Karpas-422 (cell line): ENCODE results near the gene NFIA. TPM values are rescaled to one million over a fixed set of nuclear protein-coding genes. Genes with fewer than 3 reads are reported as not detected.

Experiments used
- DNase-seq: peaks from one replicate; pipeline ENCODE4 v3.0.0-alpha.2; 2015
- H2AFZ ChIP-seq: fragments of 200-600 bp; sonication (generic); 2 replicates; pipeline ENCODE4 v1.6.1; 2014; ENCODE audit warnings: antibody characterized with exemption, low read length, mixed read lengths
- H3K27ac ChIP-seq: fragments of 200-600 bp; sonication (generic); 2 replicates; pipeline ENCODE4 v1.5.1; 2014; ENCODE audit warnings: mild to moderate bottlenecking, low read length, moderate library complexity
- H3K27me3 ChIP-seq: fragments of 200-600 bp; sonication (generic); 2 replicates; pipeline ENCODE4 v1.6.1; 2014; ENCODE audit warnings: low read length, mixed read lengths
- H3K36me3 ChIP-seq: fragments of 200-600 bp; sonication (generic); 2 replicates; pipeline ENCODE4 v1.6.1; 2014; ENCODE audit warnings: low read length, mixed read lengths; ENCODE audit not compliant: insufficient read depth
- H3K4me1 ChIP-seq: fragments of 200-600 bp; sonication (generic); 2 replicates; pipeline ENCODE4 v1.6.1; 2014; ENCODE audit warnings: mild to moderate bottlenecking, low read length, mixed read lengths
- H3K4me2 ChIP-seq: fragments of 200-600 bp; sonication (generic); 2 replicates; pipeline ENCODE4 v1.6.1; 2014; ENCODE audit warnings: low read length, low read depth, mild to moderate bottlenecking; ENCODE audit not compliant: poor library complexity, severe bottlenecking
- H3K4me3 ChIP-seq: fragments of 200-600 bp; sonication (generic); 2 replicates; pipeline ENCODE4 v1.5.1; 2014; ENCODE audit warnings: mild to moderate bottlenecking, antibody characterized with exemption, low read length, mixed read lengths
- H3K79me2 ChIP-seq: fragments of 200-600 bp; sonication (generic); 2 replicates; pipeline ENCODE4 v1.6.1; 2014; ENCODE audit warnings: mild to moderate bottlenecking, low read length, mixed read lengths
- H3K9ac ChIP-seq: fragments of 200-600 bp; sonication (generic); 2 replicates; pipeline ENCODE4 v1.6.0; 2014; ENCODE audit warnings: low read length
- H3K9me2 ChIP-seq: fragments of 200-600 bp; sonication (generic), shearing (Covaris generic); replicated peaks from 2 replicates; pipeline ENCODE4 v1.6.0; 2014; ENCODE audit warnings: mild to moderate bottlenecking, low read length, moderate library complexity; ENCODE audit not compliant: insufficient read depth
- H3K9me3 ChIP-seq: fragments of 300-700, 200-600 bp; sonication (generic); 2 replicates; pipeline ENCODE4 v1.6.1; 2014; ENCODE audit warnings: low read length, mixed read lengths
- H4K20me1 ChIP-seq: fragments of 200-600 bp; sonication (generic); 2 replicates; pipeline ENCODE4 v1.6.1; 2014; ENCODE audit warnings: mild to moderate bottlenecking, antibody characterized with exemption, low read length, low read depth; ENCODE audit not compliant: insufficient read depth
- total RNA-seq: library from RNA; depleted of rRNA; stranded (reverse); fragments of >200 nt; shearing (Covaris generic); gene quantifications from 2 replicates; pipeline ENCODE4 v1.2.3, GENCODE V29; 2014; ENCODE audit warnings: low replicate concordance

The NFIA gene
- total RNA-seq, 1 experiment from 2014 or later: 38.3 TPM

DNA sequence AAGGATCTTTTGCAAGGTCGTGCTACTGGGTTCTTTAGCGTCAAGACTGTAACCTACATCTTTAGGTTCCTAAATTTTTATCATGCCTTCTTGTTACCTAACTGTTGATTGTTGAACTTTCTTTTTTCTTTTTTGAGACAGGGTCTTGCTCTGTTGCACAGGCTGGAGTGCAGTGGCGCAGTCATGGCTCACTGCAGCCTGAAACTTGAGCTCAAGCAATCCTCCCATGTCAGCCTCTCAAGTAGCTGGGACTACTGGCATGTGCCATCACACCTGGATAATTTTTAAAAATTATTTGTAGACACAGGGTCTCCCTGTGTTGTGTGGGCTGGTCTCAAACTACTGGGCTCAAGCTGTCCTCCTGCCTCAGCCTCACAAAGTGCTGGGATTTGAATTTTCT lies 52.9 kb downstream of the NFIA start:
- Histone ChIP-seq H3K36me3 (no peaks in the 10 kb centered on the region), H3K9me2 (no peaks in the 10 kb centered on the region), H3K4me1 (peaks cover 90% of the 10 kb centered on the region), H3K4me3 (peak overlapping the region; percentile 33), H3K27ac (peak overlapping the region; percentile 95), H3K9ac (peak overlapping the region; percentile 48), H2AFZ (no peak overlapping the region), H3K27me3 (no peaks in the 10 kb centered on the region), H3K9me3 (no peaks in the 10 kb centered on the region), H4K20me1 (no peaks in the 10 kb centered on the region), H3K79me2 (peaks cover 30% of the 10 kb centered on the region), H3K4me2 (peak overlapping the region; percentile 63)
- DNase-seq: peak; percentile 85

DNA sequence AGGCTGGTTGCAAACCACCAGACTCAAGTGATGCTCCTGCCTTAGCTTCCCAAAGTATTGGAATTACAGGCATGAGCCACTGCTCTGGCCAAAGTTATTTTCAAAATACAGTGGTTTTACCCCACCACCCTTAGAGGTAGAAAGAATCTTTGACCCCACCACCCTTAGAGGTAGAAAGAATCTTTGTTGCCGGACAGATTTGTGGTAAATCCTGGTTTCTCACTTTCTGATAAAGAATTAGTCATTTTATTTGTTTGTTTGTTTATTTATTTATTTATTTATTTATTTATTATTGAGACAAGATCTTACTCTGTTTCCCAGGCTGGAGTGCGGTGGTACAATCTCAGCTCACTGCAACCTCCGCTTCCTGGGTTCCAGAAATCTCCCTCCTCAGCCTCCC lies 55.9 kb downstream of the NFIA start:
- H4K20me1 ChIP-seq: no peaks in the 10 kb centered on the region
- no peak overlapping the region for H3K4me3 ChIP-seq
- no peaks in the 10 kb centered on the region for H3K9me3 ChIP-seq
- H3K9me2 ChIP-seq: no peaks in the 10 kb centered on the region
- no peak overlapping the region for H2AFZ ChIP-seq
- no peak overlapping the region for H3K4me2 ChIP-seq
- H3K36me3 ChIP-seq: no peaks in the 10 kb centered on the region
- no peak for DNase-seq
- H3K27me3 ChIP-seq: no peaks in the 10 kb centered on the region
- peaks cover 20% of the 10 kb centered on the region for H3K79me2 ChIP-seq
- no peak overlapping the region for H3K9ac ChIP-seq
- H3K4me1 ChIP-seq: peaks cover 90% of the 10 kb centered on the region
- peak overlapping the region; percentile 95 for H3K27ac ChIP-seq

DNA sequence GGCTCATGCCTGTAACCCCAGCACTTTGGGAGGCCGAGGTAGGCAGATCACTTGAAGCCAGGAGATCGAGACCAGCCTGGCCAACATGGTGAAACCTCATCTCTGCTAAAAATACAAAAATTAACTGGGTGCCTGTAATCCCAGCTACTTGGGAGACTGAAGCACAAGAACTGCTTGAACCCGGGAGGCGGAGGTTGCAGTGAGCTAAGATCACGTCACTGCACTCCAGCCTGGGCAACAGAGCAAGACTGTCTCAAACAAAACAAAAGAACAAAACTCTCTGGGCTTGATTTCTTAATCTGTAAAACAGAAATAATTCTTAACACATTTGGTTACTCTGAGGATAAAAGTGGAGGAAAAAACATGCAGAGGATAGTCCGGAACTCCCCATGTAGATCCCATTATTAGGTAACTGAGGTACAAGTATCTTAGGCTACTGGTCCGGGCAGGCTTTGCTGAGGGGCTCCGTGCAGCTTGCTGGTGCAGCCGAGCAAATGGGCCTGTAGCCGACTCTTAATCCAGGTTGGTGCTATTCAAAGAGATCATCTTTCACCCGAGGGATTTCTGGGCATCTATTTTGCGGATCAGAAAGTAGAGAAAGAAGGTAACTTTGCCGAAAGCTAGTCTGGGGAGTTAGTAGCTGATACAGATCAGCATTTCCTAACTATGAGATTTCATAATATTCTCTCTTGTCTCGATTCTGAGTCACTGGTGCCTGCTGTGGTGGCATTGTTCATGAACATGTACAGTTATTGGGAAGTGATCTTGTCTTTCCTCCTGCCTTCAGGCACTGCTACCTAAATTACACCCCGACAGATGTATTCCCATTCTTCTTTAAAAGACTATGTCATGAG lies 56.8 kb downstream of the NFIA start:
- Histone ChIP-seq H3K9ac (peak overlapping the region; percentile 13), H3K9me3 (no peaks in the 10 kb centered on the region), H3K9me2 (no peaks in the 10 kb centered on the region), H3K79me2 (peaks cover 21% of the 10 kb centered on the region; the same call in 1 of the 2 replicates), H2AFZ (no peak overlapping the region), H4K20me1 (no peaks in the 10 kb centered on the region), H3K4me3 (peak overlapping the region; percentile 29; the same call in 1 of the 2 replicates), H3K4me1 (peaks cover 93% of the 10 kb centered on the region), H3K27me3 (no peaks in the 10 kb centered on the region), H3K4me2 (peak overlapping the region; percentile 56), H3K27ac (peak overlapping the region; percentile 95), H3K36me3 (no peaks in the 10 kb centered on the region)
- DNase-seq: peak; percentile 92

DNA sequence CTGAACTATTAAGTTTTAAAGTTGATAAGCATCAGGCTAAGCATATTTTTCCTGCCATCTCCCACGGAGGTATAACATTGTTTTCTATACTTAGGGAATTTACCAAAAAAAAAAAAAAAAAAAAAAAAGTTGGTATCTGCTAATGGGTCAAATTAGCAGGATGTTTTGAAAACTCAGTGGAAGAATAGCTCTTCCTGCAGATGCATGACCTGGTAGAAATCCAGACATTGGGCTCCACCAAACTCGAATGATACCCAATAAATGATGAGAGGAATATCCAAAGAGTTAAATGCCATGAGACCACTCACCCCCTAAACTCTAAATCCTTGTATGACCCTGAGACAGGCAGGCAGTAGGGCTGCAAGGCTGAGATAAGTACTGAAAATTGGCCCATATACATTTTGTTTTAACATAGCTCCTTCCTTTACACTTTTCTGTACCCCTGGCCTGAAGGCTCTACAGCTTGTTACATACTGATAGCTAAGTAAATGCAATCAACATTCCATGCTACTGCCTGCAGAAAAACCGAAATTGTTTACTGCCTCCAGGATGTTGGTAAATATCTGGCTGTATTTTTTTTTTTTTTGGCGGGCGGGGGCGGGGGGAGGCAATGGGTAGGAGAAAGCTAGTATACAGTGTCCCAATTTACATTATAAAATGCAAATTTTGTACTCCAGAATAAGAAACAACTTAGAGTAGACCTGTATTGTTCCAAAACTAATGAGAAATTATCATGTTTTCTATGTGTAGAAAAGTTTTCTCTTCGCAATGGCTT lies 57.6 kb downstream of the NFIA start:
- no peaks in the 10 kb centered on the region for H3K9me2 ChIP-seq
- H3K4me2 ChIP-seq: peak overlapping the region; percentile 56
- H3K36me3 ChIP-seq: no peaks in the 10 kb centered on the region
- peak overlapping the region; percentile 29; the same call in 1 of the 2 replicates for H3K4me3 ChIP-seq
- H3K27me3 ChIP-seq: no peaks in the 10 kb centered on the region
- no peaks in the 10 kb centered on the region for H3K9me3 ChIP-seq
- H3K79me2 ChIP-seq: peaks cover 24% of the 10 kb centered on the region; the same call in 1 of the 2 replicates
- no peak overlapping the region for H2AFZ ChIP-seq
- peak overlapping the region; percentile 13 for H3K9ac ChIP-seq
- peaks cover 93% of the 10 kb centered on the region for H3K4me1 ChIP-seq
- no peak for DNase-seq
- no peaks in the 10 kb centered on the region for H4K20me1 ChIP-seq
- H3K27ac ChIP-seq: peak overlapping the region; percentile 95

DNA sequence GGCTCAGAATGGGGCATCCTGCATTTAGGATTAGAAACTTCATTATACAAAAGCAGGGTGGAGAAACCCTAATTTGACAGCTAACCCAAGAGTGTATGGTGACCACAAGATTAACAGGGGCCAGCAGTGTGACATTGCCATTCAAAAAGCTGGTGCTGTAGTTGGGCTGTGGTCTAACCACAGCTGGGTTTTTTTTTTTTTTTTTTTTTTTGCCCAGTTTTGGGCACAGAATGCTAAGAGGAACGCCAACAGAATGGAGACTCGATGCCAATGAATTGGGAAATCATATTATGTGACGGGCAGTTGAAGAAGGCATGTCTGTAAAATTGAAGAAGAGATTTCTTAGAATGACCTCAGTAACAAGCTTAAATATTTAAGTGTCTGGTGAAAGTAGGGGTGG lies 58.4 kb downstream of the NFIA start:
- Histone ChIP-seq H3K4me2 (peak overlapping the region; percentile 56), H4K20me1 (no peaks in the 10 kb centered on the region), H3K4me1 (peaks cover 93% of the 10 kb centered on the region), H3K4me3 (no peak overlapping the region), H3K79me2 (peaks cover 27% of the 10 kb centered on the region; the same call in 1 of the 2 replicates), H3K9me2 (no peaks in the 10 kb centered on the region), H3K9ac (no peak overlapping the region), H3K27ac (peak overlapping the region; percentile 95), H3K36me3 (no peaks in the 10 kb centered on the region), H2AFZ (no peak overlapping the region), H3K9me3 (no peaks in the 10 kb centered on the region), H3K27me3 (no peaks in the 10 kb centered on the region)
- no peak for DNase-seq

DNA sequence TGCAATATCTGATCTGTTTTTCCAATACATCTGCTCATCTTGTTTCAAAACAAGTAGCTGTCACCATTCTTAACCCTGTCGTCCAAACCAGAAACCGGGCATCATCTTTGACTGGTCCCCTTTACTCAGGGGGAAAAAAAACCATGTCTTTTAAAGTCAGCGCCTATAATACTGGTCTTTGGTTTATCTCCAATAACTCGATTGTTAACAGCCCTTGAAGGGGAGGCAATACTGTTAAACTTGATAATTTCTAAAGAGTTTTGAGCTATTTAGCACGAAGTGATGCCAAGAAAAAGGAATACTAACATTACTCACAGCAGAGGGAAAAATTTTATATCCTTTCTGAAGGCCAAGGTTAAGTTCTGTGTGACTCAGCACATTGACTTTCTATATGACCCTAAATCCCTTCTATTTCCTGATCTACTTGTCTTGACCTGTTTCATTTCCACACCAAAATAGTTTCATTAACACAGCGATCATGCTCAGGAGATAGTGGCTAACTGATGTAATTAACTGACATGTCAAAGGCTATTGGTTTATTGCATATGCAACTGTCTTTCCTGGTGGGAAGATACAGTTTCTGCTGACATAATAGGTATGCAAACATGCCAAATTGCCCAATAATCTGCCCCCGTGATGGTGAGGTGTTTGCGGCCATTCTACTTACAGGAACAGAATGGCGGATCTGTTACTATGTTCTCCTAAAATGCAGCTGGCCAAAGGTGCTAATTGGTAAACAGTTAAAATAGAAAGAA lies 59.1 kb downstream of the NFIA start:
- H3K4me3 ChIP-seq: no peak overlapping the region
- no peaks in the 10 kb centered on the region for H3K9me2 ChIP-seq
- H3K79me2 ChIP-seq: peaks cover 27% of the 10 kb centered on the region; the same call in 1 of the 2 replicates
- H4K20me1 ChIP-seq: no peaks in the 10 kb centered on the region
- H3K4me2 ChIP-seq: no peak overlapping the region
- H3K27ac ChIP-seq: peak overlapping the region; percentile 95
- peaks cover 93% of the 10 kb centered on the region for H3K4me1 ChIP-seq
- H3K9me3 ChIP-seq: no peaks in the 10 kb centered on the region
- no peaks in the 10 kb centered on the region for H3K27me3 ChIP-seq
- no peak overlapping the region for H2AFZ ChIP-seq
- no peak for DNase-seq
- no peaks in the 10 kb centered on the region for H3K36me3 ChIP-seq
- H3K9ac ChIP-seq: no peak overlapping the region

DNA sequence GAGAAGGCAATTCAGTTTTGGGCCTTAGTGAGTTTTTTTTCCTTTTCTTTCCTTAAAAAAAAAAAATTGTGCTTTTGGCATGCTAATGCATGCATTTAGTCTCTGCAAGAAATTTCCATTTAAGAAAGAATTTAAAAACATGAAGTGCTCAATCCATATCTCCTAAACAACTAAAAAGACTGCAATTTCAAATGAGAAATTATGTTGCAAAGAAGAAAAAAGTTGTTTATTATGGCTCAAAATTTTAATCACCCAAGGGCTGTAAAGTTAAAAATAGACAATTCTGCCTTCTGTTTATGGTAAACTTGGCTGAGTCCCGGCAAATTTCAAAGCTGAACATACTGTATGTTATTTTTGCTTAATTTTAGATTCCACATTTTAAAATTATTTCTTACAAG lies 59.7 kb downstream of the NFIA start:
- peaks cover 91% of the 10 kb centered on the region for H3K4me1 ChIP-seq
- H3K36me3 ChIP-seq: no peaks in the 10 kb centered on the region
- H4K20me1 ChIP-seq: no peaks in the 10 kb centered on the region
- H3K79me2 ChIP-seq: peaks cover 32% of the 10 kb centered on the region; the same call in 1 of the 2 replicates
- H3K9ac ChIP-seq: no peak overlapping the region
- no peak overlapping the region for H3K4me3 ChIP-seq
- H3K9me2 ChIP-seq: no peaks in the 10 kb centered on the region
- DNase-seq: no peak
- H3K9me3 ChIP-seq: no peaks in the 10 kb centered on the region
- no peak overlapping the region for H3K4me2 ChIP-seq
- H3K27ac ChIP-seq: peak overlapping the region; percentile 95; the same call in 1 of the 2 replicates
- no peaks in the 10 kb centered on the region for H3K27me3 ChIP-seq
- H2AFZ ChIP-seq: no peak overlapping the region
